Ramos (cell line): Measurements from ENCODE around the gene HSD17B12.

ENCODE experiments used
- in situ Hi-C: fragments of 300-500 bp; cut with MboI; formaldehyde crosslinking; loops from one replicate; pipeline ENCODE4 v1.14.3; 2022; ENCODE audit warnings: low sequenced_read_pairs; ENCODE audit not compliant: unreplicated experiment

HSD17B12 gene

DNA sequence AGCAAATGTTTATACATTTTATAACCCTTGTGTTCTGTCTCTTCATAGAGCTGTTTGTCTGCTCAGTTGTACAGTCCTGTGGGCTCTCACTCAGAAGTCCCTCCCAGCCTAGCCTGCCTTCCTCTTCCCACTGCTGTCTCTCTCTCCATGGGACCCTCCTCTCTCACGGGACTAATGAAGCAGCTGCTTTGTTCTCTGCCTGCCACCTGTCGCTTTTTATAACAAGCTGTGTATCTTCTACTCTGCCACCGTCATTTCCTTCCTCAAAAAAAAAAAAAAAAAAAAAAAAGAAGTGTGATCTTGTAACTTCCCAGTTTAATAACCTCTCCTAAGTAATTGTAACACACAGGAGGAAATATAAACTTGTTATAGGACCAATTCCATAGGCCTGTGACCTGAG, 107.9 kb downstream of the HSD17B12 start:
- in situ Hi-C loops, result no loop called here

DNA sequence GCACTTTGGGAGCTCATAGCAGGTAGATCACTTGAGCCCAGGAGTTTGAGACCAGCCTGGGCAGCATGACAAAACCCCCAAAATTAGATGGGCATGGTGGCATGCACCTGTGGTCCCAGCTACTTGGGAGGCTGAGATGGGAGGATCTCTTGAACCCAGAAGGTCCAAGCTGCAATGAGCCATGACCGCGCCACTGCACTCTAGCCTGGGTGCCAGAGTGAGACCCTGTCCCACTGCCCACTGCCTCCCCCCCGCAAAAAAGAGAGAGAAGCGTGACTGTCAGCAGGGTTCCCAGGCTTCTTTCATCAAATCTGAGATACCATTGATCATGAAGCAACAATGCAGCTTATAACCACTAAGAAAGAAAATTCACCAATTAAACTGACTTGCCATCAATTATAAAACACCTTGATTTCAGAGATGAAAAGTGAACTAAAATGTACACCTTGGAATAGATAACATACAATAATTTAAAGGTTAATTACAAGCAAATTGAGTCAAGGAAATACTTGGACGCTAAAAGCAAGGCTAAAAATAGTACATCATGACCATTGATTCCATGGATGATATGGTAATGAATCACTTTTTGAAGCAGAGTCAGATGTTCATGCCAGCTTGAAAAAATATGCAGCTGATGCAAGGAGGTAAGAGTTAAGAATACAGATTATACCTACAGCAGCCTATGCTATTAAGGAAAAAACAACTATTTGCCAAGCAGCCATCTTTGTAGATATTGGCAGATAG, 109.3 kb downstream of the HSD17B12 start:
- in situ Hi-C loops, result no loop called here

DNA sequence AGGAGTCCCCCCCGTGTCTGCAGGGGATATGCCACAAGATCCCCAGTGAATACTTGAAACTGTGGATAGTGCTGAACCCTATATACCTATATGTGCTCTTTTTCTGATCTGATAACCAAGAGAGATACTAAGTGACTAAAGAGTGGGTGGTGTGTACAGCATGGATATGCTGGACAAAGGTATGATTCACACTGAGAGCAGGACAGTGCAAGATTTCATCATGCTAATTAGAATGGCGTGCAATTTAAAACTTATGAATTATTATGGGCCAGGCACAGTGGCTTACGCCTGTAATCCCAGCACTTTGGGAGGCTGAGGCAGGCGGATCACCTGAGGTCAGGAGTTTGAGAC, 109.9 kb downstream of the HSD17B12 start:
- in situ Hi-C loops, result no loop called here

DNA sequence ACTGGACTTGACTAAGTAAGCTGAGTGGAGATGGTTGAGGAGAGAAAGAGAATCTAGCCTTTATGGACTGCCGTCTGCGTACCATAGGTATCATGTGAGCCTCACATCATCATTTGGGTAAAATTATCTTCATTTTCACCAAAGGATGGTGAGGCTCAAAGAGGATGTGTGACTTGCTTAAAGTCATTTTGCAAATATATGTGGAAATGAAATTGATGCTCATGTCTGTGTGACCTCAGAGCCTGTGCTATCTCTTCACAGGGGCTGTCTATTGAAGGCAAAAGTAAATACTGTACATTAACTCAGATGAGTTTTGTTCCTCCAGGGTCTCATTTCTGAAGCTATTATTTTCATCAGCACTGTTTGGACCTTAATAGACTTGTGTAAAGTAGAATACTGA, 116.8 kb downstream of the HSD17B12 start:
- in situ Hi-C loops, result no loop called here

DNA sequence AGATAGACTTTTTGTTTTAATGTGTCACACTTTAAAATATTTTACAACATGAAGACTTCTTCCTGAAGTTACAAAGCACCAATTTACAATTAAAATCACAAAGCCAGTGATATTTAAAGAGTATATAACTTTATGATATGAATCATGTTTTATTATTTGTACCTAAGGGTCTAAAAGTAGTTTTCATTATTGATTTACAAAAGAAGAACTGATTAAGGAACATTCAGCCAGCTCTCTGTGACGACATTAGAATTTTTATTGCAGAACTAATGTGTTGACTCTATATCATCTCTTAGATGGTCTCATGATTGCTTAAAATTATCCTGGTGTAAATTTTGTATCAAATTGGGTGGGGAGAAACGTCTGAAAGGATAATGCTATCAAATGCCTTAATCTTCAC, 117.3 kb downstream of the HSD17B12 start:
- in situ Hi-C loops, result no loop called here

DNA sequence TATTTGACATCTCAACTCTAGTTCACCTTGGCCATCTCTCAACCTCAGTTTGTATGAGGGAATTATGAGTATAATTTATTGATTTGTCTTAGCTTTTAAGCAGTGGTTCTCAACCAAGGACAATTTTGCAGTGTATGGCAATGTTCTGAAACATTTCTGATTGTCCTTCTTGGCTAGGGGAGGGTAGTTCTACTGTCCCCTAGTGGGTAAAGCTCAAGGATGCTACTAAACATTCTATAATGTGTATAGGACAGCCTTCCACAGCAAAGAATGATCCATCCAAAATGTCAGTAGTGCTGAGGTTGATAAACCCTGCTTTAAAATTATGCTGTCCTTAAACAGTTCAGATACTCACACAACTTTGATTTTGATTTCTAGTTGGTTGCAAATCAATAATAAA, 122.0 kb downstream of the HSD17B12 start:
- in situ Hi-C loops, result no loop called here

DNA sequence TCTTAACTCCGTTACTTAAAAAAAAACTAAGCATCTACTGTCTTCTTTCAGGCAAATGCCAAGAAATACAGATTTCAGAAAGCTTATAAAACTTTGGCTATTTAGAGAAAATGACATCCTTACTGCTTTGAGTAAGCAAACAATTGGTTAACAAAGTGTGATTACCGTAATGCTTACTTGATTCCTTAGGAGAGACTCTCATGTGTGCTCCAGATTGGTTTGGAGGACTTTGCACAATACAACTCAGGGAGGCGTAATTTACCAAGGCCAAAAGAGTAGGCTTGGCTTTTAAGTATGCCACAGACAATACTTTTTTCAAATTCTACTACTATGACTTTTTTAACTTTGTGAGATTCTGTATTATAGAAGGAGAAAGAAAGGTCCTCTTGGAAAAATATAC, 123.2 kb downstream of the HSD17B12 start:
- in situ Hi-C loops, result no loop called here

DNA sequence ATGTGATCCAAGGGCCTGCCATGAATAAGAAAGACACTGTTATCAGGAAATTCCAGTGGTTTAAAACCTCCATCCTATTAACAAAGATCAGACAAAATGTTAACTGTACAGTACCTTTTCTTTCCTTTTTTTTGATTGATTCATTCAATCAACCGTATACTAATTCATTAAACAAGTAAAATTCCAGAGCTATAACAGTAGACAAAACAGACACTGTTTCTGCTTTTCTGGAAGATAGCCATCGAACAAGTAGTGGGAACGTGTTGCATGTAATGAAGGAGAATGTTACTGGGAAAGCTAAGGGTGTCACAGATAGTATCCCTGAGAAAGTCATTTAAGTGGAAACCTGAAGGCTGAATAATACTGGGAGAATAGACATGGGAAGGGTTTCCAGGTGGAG, 126.4 kb downstream of the HSD17B12 start:
- in situ Hi-C loops, result no loop called here

DNA sequence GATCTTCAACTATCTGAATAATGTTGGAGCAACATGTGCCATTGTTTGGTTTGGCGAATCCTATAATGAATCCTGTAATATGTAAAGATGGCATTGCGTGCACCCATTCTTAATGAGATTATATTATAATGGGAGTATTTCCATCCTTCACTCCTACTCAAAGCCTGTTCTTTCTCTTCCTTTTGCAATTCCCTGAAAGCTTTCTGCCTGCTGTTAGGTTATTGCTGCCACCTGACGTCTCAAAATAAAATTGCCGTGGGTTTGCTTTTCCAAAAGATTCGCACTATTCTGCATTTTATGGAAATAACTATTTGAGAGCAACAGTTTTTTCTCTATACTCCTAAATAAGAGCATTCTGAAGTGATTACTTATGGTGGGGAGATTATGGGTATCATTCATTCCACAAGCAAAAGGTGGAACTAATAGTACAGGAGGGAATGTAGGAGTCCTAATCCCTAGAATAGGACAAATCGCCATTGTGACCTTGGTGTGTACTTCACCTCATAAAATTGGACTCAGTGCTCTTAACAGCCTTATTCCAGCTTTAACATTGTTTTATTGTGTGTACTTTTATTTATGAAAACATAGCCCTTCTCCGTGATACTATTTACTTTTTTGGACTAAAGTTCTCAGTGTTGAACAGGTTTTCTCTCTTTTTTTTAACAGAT, 130.5 kb downstream of the HSD17B12 start:
- in situ Hi-C loops, result no loop called here

DNA sequence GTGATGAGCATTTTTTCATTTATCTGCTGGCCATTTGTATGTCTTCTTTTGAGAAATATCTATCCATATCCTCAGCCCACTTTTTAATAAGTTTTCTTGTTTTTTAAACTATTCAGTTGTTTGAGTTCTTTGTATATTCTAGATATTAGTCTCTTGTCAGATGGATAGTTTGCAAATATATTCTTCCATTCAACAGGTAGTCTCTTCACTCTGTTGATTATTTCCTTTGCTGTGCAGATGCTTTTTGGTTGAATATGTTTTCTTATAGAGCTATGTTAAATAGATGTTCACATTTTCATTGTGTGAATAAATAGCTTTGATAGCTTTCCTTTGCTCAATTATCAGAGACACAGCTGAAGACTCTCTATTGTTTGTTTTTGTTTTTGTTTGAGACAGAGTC, 131.9 kb downstream of the HSD17B12 start:
- in situ Hi-C loops, result no loop called here

DNA sequence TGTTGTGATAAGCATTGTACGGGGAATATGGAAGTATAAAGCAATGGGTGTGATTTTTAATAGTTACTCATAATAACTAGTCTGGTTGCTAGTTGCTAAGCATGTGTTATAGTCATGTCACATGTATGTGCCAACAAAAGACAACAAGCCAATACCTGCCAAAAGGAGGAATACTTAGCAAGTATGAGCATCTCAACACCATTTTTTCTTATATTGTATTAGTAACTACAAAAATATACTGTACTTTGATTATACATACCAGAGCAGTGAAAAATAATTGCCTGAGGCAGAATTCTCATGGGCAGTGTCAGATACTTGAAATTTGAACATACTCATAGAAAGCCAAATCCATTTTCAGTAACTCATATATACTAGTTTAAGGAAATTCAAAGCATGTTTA, 137.7 kb downstream of the HSD17B12 start:
- in situ Hi-C loops, result no loop called here

DNA sequence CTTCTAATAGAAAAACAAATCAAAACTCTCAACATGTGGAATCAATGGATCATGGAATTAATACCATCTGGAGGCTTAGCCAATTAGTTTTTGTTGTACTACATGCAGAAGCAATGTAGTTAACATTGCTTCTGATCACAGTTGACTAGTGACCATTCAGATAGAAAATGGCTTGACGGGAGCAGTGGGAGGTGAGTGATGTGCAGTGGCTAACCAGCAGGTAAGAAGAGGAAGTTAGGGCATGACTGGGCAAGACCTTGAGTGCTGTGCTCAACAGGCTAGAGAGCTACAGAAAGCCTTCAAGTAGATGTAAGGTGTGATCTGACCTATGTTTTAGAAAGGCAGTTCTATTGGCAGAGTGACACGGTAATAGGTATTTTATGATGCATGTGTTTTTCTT, 139.4 kb downstream of the HSD17B12 start:
- in situ Hi-C loops, result no loop called here

DNA sequence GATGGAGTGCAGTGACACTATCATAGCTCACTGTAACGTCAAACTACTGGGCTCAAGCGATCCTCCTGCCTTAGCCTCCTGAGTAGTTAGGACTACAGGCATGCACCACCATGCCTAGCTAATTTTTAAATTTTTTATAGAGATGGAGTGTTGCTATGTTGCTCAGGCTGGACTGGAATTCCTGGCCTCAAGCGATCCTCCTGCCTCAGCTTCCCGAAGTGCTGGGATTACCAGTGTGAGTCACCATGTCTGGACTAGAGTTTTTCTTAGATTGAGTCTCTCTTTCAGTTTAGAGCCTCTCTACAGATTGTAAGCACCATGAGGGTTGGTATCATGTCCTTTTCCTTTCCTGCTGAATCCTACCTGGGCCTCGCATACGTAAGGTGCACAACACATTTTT, 142.8 kb downstream of the HSD17B12 start:
- in situ Hi-C loops, result no loop called here

DNA sequence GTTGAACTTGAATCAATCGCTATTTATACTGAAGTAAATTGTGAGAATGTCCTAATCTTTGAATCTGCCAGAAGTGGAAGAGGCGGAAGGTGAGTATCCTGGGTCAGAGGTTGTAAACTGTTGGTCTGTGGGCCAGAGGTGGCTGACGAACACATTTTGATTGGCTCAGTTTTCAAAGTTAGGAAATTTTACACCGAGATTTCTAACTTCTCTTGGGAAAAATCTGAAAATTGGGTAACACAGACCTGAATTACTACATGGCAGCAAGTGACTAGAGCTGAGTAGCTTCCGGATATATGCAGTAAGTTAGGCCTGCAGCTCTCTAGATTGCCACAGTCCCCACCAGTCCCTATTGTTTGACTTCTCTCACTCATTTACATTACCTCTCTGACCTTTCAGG, 143.3 kb downstream of the HSD17B12 start:
- in situ Hi-C loops, result no loop called here

DNA sequence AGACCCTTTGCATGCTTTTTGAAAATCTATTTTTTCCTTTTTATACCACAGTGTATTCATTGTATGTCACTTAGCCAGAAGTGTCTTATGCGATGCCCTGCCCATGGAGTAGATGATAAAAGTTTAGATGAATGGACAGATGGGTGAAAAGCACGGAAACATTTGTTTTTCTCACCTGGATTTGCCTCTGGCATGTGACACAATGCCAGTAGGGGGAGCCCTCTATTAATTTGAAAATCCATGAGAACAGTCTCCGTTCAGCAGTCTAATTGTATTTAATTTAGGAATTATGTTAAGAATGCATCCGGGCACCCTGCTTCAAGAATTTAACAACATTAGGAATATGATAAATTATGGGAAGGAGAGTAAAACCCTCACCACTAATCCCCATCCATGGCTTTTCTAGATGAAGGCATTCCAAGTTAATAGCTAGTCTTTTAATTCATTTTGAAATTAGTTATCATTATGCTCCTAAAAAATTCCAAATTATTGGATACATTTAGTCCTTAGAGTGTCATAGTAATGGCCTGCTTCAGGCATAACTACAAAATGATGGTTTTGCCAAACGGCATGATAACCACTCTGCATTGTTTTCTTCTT, 144.8 kb downstream of the HSD17B12 start:
- in situ Hi-C loops, result no loop called here

DNA sequence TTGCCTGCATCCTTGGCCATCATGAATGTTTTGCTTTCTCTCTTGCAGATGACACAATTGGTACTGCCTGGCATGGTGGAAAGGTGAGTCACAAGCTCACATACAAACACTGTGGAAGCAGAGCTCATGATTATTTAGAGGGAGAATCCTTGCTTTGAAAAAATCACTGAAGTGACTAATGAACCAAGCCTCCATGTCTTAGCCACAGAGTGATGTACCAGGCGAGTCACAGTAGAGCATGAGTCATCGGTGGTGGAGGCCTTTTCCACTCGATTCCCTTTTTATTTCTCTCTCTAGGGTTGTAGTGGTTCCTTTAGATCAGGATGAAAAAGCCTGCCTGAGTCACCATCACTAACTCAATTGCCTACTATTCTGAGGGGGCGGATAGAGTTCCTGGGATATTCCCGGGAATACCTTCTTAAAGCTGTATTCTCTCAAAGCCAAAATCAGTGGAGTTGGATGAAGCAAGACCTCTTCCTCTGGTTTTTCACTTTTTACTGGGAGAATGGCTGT, 150.4 kb downstream of the HSD17B12 start:
- in situ Hi-C loops, result no loop called here

DNA sequence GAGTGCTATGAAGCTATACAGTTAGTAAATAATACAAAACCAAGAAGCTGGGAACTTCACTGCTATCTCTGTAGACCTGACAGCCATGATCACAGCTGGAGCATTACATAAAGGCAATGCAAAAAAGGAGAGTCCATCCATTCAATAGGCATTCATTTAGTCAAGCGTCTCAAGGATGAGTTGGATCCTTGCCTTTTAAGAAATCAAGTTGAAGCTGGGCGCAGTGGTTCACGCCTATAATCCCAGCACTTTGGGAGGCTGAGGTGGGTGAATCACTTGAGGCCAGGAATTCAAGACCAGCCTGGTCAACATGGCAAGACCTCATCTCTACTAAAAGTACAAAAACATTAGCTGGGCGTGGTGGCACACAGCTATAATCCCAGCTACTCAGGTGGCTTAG, 152.0 kb downstream of the HSD17B12 start:
- in situ Hi-C loops, result no loop called here

DNA sequence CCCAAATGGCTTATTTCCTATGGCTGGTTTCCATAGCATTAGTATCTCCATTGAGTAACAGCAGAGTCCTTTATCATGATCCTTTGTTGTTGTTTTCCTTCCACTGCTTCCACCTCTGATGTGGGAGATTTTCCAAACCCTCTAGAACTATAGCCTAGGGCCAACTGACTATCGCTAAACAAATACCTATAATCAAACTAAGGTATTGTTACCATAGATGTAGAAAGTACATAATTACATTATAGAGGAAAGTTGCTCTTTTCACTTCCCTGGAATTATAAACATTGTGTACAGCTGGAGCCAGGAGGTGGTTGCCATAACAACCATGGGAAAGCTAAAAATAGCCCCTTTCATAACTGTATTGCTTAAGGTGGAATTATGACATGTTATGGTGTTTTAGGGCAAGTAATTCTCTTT, 153.1 kb downstream of the HSD17B12 start:
- in situ Hi-C loops, result no loop called here

DNA sequence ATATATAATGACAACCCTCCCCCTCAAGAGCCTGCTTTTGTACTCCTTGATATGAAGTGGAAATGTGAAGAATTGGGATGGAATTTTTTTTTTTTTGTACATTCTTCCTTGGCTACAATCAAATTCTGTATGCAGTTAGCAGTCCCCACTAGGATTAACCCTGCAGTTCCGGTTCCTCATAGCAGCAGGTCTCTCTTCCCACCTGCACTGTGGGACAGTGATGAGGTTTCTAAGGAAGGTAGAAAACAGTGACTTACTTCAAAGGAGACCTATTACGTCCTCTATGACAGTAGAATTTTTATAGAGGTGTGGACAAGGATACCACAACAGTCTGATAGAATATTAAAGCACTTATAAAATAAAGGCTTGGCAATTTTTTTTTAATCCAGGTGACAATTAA, 153.7 kb downstream of the HSD17B12 start:
- in situ Hi-C loops, result no loop called here

DNA sequence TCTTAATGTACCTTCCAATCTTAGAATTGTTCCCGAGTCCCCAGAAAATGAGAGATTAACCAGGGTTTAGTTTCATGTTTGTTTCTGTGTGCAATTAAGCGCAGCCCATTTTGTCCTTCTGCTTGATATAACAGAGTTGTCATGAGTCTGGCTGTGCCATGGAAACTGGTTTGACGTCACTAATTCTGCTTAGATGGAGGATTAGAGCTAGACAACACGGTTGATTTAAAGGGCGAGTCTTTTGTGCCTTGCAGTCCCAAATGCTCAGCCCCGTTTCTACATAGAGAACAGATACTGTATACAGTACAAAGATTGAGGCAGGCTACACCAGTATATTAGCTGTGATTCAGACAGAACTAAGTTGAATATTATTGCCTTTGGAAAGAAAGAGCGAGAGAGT, 154.6 kb downstream of the HSD17B12 start:
- in situ Hi-C loops, result no loop called here

DNA sequence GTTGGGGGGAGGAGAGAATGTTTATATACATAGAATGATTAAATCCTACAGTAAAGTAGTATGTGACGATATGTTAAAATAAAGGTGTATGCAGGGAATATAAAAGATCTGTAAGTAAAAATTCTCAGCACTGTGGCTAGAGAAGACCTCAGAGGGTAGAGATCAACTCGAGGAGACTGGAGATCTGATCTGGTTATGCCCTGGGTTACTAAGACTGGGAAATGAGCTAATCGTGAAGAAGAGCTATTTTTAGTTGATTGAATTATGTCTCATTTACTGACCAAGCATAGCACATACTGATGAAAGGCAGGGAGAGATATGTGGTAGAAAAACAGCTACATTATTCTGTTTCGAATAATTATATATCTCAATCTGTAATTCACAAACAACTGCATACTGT, 157.3 kb downstream of the HSD17B12 start:
- in situ Hi-C loops, result no loop called here

DNA sequence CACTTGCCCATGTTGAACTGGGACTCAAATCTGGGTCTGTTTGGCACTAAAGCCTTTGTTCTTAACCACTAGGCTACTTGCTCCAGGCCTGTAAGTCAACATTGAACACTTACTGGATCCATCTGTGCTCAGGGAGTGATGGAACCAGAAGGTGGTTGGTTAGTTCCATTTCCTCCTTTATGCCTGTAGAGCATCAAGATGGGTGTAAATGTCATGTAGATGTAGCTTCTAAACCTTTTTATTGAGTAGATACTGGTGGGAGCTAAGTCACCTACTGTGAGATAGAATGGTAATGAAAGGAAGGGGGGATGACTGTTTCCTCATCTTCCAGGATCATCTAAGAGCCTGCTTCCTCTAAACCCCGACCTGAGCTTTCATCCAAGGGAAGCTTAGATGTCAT, 161.5 kb downstream of the HSD17B12 start:
- in situ Hi-C loops, result no loop called here
